OCI-LY1 (cell line): ENCODE data around the gene CACNA1E.

ENCODE experiments used
- EZH2 ChIP-seq: fragments of 200-600 bp; sonication (generic), shearing (Covaris generic); IDR thresholded peaks from 2 replicates; pipeline ENCODE4 v1.8.0; 2017; ENCODE audit warnings: borderline replicate concordance, mixed run types, mild to moderate bottlenecking, antibody characterized with exemption, low read length, moderate library complexity, mixed read lengths
- TF ChIP-seq, protein P1 (sequence below): fragments of 200-600 bp; sonication (generic), shearing (Covaris generic); IDR thresholded peaks from 2 replicates; pipeline ENCODE4 v1.5.1; 2017; ENCODE audit warnings: mild to moderate bottlenecking, antibody characterized with exemption, low read length, moderate library complexity, mixed read lengths

DNA sequence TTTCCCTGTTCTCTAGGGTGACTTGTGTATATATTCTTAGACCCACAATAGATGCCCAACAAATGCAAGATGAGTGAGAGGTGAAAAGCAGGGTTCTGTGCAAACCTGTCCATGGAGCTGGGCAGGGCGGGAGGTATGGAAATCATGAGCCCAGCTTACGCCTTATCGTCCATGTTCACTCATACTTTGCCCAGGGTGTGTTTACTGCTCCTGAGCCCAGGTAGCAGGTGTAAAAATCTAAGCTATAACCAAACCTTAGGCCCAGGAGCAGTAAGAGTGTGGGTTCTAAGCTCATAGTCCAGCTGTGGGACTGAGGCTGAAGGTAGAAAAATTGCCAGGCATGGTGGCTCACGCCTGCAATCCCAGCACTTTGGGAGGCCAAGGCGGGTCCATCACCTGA is 48.1 kb downstream of the CACNA1E start:
- TF ChIP-seq, protein P1, sequence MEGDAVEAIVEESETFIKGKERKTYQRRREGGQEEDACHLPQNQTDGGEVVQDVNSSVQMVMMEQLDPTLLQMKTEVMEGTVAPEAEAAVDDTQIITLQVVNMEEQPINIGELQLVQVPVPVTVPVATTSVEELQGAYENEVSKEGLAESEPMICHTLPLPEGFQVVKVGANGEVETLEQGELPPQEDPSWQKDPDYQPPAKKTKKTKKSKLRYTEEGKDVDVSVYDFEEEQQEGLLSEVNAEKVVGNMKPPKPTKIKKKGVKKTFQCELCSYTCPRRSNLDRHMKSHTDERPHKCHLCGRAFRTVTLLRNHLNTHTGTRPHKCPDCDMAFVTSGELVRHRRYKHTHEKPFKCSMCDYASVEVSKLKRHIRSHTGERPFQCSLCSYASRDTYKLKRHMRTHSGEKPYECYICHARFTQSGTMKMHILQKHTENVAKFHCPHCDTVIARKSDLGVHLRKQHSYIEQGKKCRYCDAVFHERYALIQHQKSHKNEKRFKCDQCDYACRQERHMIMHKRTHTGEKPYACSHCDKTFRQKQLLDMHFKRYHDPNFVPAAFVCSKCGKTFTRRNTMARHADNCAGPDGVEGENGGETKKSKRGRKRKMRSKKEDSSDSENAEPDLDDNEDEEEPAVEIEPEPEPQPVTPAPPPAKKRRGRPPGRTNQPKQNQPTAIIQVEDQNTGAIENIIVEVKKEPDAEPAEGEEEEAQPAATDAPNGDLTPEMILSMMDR, result no peak
- TF ChIP-seq EZH2, result no peak
